Neural cell (in vitro differentiated cells): Measurements from ENCODE around the gene IDH3B. TPM values are rescaled to one million over a fixed set of nuclear protein-coding genes. Genes with fewer than 3 reads are reported as not detected.
A peak's percentile ranks its signal among the peaks of the same experiment; 100 is the strongest.

ENCODE experiments used
- H2AFZ ChIP-seq: fragments of 200-600, 300-800 bp; sonication (generic), shearing (Covaris generic); 2 replicates; pipeline ENCODE4 v1.6.0; 2014; ENCODE audit warnings: low read depth, mild to moderate bottlenecking, antibody characterized with exemption, low read length, moderate library complexity
- H3F3A ChIP-seq: fragments of 200-600 bp; shearing (Covaris generic); 2 replicates; pipeline ENCODE4 v1.6.1; 2016; ENCODE audit warnings: mild to moderate bottlenecking, moderate library complexity, mixed read lengths, antibody characterized with exemption, low read length; ENCODE audit not compliant: insufficient read depth, poor library complexity, severe bottlenecking
- H3K27ac ChIP-seq: fragments of 200-600, 300-800 bp; sonication (generic), shearing (Covaris generic); 2 replicates; pipeline ENCODE4 v1.5.1; 2014; ENCODE audit warnings: mild to moderate bottlenecking, low read length, moderate library complexity
- H3K27me3 ChIP-seq: fragments of 300-800, 200-600 bp; sonication (generic), shearing (Covaris generic); 2 replicates; pipeline ENCODE4 v1.6.0; 2014; ENCODE audit warnings: mild to moderate bottlenecking, low read depth, low read length, moderate library complexity; ENCODE audit not compliant: insufficient read depth
- H3K36me3 ChIP-seq: fragments of 300-800, 200-600 bp; sonication (generic), shearing (Covaris generic); 2 replicates; pipeline ENCODE4 v1.5.1; 2014; ENCODE audit warnings: mild to moderate bottlenecking, antibody characterized with exemption, low read length, moderate library complexity; ENCODE audit not compliant: insufficient read depth
- H3K4me2 ChIP-seq: fragments of 300-800, 200-600 bp; sonication (generic), shearing (Covaris generic); 2 replicates; pipeline ENCODE4 v1.6.0; 2014; ENCODE audit warnings: mild to moderate bottlenecking, low read length
- H3K4me3 ChIP-seq: fragments of 300-800, 200-600 bp; sonication (generic), shearing (Covaris generic); 2 replicates; pipeline ENCODE4 v1.5.1; 2014; ENCODE audit warnings: mild to moderate bottlenecking, low read length, moderate library complexity
- H3K79me2 ChIP-seq: fragments of 200-600 bp; shearing (Covaris generic); replicated peaks from 2 replicates; pipeline ENCODE4 v1.6.0; 2014; ENCODE audit warnings: mild to moderate bottlenecking, low read length, moderate library complexity; ENCODE audit not compliant: insufficient read depth
- H3K9ac ChIP-seq: fragments of 300-800, 200-600 bp; sonication (generic), shearing (Covaris generic); 2 replicates; pipeline ENCODE4 v1.6.1; 2016; ENCODE audit warnings: mild to moderate bottlenecking, low read length, mixed read lengths
- H3K9me2 ChIP-seq: fragments of 200-600 bp; shearing (Covaris generic); 2 replicates; pipeline ENCODE4 v1.6.1; 2016; ENCODE audit warnings: mild to moderate bottlenecking, low read length, mixed read lengths; ENCODE audit not compliant: insufficient read depth
- H3K9me3 ChIP-seq: fragments of 200-600, 300-800 bp; sonication (generic), shearing (Covaris generic); 2 replicates; pipeline ENCODE4 v1.6.1; 2016; ENCODE audit warnings: mild to moderate bottlenecking, mixed run types, low read length, moderate library complexity, mixed read lengths
- H4K20me1 ChIP-seq: fragments of 200-600 bp; shearing (Covaris generic); 2 replicates; pipeline ENCODE4 v1.6.1; 2016; ENCODE audit warnings: mild to moderate bottlenecking, mixed run types; ENCODE audit not compliant: insufficient read depth
- EP300 ChIP-seq: fragments of 450-650 bp; conservative IDR thresholded peaks from 2 replicates; pipeline ENCODE4 v1.6.1; 2014; ENCODE audit warnings: antibody characterized with exemption, mild to moderate bottlenecking, moderate library complexity; ENCODE audit not compliant: poor library complexity, severe bottlenecking
- EZH2 ChIP-seq: fragments of 200-600, 300-800 bp; shearing (Covaris generic), sonication (generic); IDR thresholded peaks from 2 replicates; pipeline ENCODE4 v1.6.1; 2014; ENCODE audit warnings: antibody characterized with exemption, low read length, borderline replicate concordance, mild to moderate bottlenecking; ENCODE audit not compliant: insufficient read depth, poor library complexity, severe bottlenecking
- MXI1 ChIP-seq: fragments of 450-650 bp; conservative IDR thresholded peaks from 2 replicates; pipeline ENCODE4 v1.6.1; 2014; ENCODE audit warnings: antibody characterized with exemption, mild to moderate bottlenecking; ENCODE audit not compliant: poor library complexity, severe bottlenecking
- POLR2AphosphoS5 ChIP-seq: IDR thresholded peaks from 2 replicates; pipeline ENCODE4 v1.6.1; 2012
- RAD21 ChIP-seq: fragments of 450-650 bp; conservative IDR thresholded peaks from 2 replicates; pipeline ENCODE4 v1.6.1; 2014; ENCODE audit warnings: antibody characterized with exemption, mild to moderate bottlenecking, moderate library complexity
- SMC3 ChIP-seq: fragments of 450-650 bp; conservative IDR thresholded peaks from 2 replicates; pipeline ENCODE4 v1.6.1; 2014; ENCODE audit warnings: antibody characterized with exemption, mild to moderate bottlenecking, moderate library complexity; ENCODE audit not compliant: poor library complexity
- TAF1 ChIP-seq: IDR thresholded peaks from 2 replicates; pipeline ENCODE4 v1.6.1; 2012; ENCODE audit warnings: low read depth
- polyA plus RNA-seq: library from polyadenylated mRNA; depleted of rRNA; stranded (reverse); fragments of >200 nt; gene quantifications from 2 replicates; pipeline ENCODE4 v1.2.3, GENCODE V29; 2014
- TF ChIP-seq, protein P1 (sequence below): fragments of 450-650 bp; IDR thresholded peaks from 2 replicates; pipeline ENCODE4 v1.5.1; 2014; ENCODE audit warnings: antibody characterized with exemption, mild to moderate bottlenecking, moderate library complexity; ENCODE audit not compliant: poor library complexity, severe bottlenecking
- TF ChIP-seq, protein P2 (sequence below): IDR thresholded peaks from 2 replicates; pipeline ENCODE4 v1.6.1; 2012; ENCODE audit warnings: borderline replicate concordance

IDH3B gene
- polyA plus RNA-seq, 1 donor from 2014 or later: 307 TPM

DNA sequence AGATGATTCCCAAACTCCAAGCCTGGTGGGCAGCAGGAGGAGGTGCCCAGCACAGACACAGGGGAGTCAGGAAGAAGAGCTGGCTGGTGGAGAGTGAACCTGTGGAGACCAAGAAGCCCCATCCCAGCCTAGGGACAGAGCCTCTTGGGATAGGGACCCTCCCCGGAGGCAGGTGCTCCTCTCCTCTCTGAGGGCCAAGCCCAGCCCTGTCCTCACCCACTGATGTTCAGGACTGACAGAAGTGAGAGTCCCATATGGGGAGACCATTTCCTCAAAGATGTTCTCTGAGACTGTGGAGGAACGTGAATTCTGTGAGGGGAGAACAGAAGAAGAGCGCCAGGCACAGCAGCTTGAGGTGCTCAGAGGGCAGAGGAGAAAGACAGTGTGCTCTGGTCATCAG is 26.2 kb upstream of the IDH3B start:
- no peaks in the 10 kb centered on the region for H3F3A ChIP-seq
- no peaks in the 10 kb centered on the region for H4K20me1 ChIP-seq
- H3K36me3 ChIP-seq: no peaks in the 10 kb centered on the region
- no peak for TF ChIP-seq RAD21
- TF ChIP-seq, protein P1, sequence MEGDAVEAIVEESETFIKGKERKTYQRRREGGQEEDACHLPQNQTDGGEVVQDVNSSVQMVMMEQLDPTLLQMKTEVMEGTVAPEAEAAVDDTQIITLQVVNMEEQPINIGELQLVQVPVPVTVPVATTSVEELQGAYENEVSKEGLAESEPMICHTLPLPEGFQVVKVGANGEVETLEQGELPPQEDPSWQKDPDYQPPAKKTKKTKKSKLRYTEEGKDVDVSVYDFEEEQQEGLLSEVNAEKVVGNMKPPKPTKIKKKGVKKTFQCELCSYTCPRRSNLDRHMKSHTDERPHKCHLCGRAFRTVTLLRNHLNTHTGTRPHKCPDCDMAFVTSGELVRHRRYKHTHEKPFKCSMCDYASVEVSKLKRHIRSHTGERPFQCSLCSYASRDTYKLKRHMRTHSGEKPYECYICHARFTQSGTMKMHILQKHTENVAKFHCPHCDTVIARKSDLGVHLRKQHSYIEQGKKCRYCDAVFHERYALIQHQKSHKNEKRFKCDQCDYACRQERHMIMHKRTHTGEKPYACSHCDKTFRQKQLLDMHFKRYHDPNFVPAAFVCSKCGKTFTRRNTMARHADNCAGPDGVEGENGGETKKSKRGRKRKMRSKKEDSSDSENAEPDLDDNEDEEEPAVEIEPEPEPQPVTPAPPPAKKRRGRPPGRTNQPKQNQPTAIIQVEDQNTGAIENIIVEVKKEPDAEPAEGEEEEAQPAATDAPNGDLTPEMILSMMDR: no peak
- no peak for TF ChIP-seq POLR2AphosphoS5
- TF ChIP-seq EP300: no peak
- no peak for TF ChIP-seq TAF1
- TF ChIP-seq, protein P2, sequence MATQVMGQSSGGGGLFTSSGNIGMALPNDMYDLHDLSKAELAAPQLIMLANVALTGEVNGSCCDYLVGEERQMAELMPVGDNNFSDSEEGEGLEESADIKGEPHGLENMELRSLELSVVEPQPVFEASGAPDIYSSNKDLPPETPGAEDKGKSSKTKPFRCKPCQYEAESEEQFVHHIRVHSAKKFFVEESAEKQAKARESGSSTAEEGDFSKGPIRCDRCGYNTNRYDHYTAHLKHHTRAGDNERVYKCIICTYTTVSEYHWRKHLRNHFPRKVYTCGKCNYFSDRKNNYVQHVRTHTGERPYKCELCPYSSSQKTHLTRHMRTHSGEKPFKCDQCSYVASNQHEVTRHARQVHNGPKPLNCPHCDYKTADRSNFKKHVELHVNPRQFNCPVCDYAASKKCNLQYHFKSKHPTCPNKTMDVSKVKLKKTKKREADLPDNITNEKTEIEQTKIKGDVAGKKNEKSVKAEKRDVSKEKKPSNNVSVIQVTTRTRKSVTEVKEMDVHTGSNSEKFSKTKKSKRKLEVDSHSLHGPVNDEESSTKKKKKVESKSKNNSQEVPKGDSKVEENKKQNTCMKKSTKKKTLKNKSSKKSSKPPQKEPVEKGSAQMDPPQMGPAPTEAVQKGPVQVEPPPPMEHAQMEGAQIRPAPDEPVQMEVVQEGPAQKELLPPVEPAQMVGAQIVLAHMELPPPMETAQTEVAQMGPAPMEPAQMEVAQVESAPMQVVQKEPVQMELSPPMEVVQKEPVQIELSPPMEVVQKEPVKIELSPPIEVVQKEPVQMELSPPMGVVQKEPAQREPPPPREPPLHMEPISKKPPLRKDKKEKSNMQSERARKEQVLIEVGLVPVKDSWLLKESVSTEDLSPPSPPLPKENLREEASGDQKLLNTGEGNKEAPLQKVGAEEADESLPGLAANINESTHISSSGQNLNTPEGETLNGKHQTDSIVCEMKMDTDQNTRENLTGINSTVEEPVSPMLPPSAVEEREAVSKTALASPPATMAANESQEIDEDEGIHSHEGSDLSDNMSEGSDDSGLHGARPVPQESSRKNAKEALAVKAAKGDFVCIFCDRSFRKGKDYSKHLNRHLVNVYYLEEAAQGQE: no peak
- TF ChIP-seq MXI1: no peak
- no peak for TF ChIP-seq SMC3
- TF ChIP-seq EZH2: no peak
- no peak overlapping the region for H3K27ac ChIP-seq
- H3K9me3 ChIP-seq: no peaks in the 10 kb centered on the region
- no peak overlapping the region for H3K9ac ChIP-seq
- H3K79me2 ChIP-seq: no peaks in the 10 kb centered on the region
- H3K27me3 ChIP-seq: peaks cover 55% of the 10 kb centered on the region
- no peaks in the 10 kb centered on the region for H3K9me2 ChIP-seq
- H2AFZ ChIP-seq: no peak overlapping the region
- H3K4me3 ChIP-seq: no peak overlapping the region
- H3K4me2 ChIP-seq: no peak overlapping the region

DNA sequence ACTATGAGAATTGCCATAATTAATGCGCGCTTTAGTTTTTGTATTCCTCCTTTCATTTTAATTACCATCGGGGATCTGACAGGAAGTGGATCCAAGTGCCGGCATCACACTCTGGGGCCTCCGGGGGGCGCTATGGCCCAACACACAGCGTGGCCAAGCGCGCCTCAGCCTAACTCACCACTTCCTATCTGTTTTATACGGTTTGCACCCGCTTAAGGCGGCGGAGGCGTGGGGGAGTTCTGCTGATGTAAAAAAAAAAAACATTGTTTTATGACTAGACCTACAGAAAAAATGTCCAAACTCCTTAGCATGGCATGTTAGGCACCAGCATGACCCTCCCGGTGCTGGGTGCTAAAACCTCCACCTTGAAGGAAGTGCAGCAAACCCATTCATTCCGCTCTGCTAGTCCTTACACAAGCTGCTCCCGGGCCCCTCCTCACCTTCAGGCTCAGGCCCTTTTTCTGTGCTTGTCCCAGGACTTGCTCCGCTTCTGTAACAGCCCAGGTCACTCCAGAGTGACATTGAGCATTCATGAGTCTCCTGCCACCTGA is 24.1 kb upstream of the IDH3B start:
- TF ChIP-seq, protein P1: peak; percentile 51
- TF ChIP-seq RAD21 (peak; percentile 53), MXI1 (no peak), POLR2AphosphoS5 (no peak), SMC3 (peak; percentile 47), EZH2 (no peak)
- H3K9me2 ChIP-seq: no peaks in the 10 kb centered on the region
- H3K79me2 ChIP-seq: no peaks in the 10 kb centered on the region
- no peaks in the 10 kb centered on the region for H3K9me3 ChIP-seq
- H3K4me3 ChIP-seq: no peak overlapping the region
- H3K9ac ChIP-seq: no peak overlapping the region
- no peak overlapping the region for H3K27ac ChIP-seq
- H3K4me2 ChIP-seq: no peak overlapping the region
- H4K20me1 ChIP-seq: no peaks in the 10 kb centered on the region
- H3K27me3 ChIP-seq: peaks cover 42% of the 10 kb centered on the region
- H3F3A ChIP-seq: no peaks in the 10 kb centered on the region
- no peak overlapping the region for H2AFZ ChIP-seq
- H3K36me3 ChIP-seq: no peaks in the 10 kb centered on the region
